MM.1S (cell line): ENCODE results near the gene DCAF17.
"Not testable (repeated sequence)": the region's sequence is repeated elsewhere in the genome, so short reads cannot be mapped to it uniquely, and the experiment has no call there.

Experiments used
- EZH2 ChIP-seq: fragments of 300-600 bp; sonication (generic); optimal IDR thresholded peaks from 2 replicates; pipeline ENCODE3; 2017; ENCODE audit warnings: low read depth, mild to moderate bottlenecking, antibody characterized with exemption, low read length, mixed read lengths
- EZH2phosphoT487 ChIP-seq: fragments of 300-600 bp; sonication (generic); IDR thresholded peaks from 2 replicates; pipeline ENCODE4 v1.6.1; 2018; ENCODE audit warnings: antibody characterized with exemption, low read length
- TF ChIP-seq, protein P1 (sequence below): fragments of 300-600 bp; sonication (generic); IDR thresholded peaks from 2 replicates; pipeline ENCODE4 v1.5.1; 2016; ENCODE audit warnings: antibody characterized with exemption, low read length, mixed read lengths

DNA sequence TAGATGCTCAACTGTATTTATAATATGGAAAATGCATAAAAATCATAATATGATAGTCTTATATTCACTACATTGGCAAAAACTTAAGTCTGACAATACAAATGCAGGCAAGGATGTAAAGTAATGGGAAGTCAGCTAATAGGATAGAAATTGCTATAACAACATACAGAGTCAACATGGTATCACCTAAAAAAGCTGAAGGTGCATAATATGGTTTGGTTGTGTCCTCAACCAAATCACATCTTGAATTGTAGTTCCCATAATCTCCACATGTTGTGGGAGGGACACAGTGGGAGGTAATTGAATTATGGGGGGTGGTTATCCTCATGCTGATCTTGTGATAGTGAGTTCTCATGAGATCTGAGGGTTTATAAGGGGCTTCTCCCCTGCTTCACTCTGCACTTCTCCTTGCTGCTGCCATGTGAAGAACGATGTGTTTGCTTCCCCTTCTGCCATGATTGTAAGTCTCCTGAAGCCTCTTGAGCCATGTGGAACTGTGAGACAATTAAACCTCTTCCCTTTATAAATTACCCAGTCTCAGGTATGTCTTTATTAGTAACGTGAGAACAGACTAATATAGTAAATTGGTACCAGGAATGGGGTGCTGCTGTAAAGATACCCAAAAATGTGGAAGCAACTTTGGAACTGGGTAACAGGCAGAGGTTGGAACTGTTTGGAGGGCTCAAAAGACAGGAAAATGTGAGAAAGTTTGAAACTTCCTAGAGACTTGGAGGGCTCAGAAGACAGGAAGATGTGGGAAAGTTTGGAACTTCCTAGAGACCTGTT lies 11.1 kb upstream of the DCAF17 start:
- TF ChIP-seq, protein P1, sequence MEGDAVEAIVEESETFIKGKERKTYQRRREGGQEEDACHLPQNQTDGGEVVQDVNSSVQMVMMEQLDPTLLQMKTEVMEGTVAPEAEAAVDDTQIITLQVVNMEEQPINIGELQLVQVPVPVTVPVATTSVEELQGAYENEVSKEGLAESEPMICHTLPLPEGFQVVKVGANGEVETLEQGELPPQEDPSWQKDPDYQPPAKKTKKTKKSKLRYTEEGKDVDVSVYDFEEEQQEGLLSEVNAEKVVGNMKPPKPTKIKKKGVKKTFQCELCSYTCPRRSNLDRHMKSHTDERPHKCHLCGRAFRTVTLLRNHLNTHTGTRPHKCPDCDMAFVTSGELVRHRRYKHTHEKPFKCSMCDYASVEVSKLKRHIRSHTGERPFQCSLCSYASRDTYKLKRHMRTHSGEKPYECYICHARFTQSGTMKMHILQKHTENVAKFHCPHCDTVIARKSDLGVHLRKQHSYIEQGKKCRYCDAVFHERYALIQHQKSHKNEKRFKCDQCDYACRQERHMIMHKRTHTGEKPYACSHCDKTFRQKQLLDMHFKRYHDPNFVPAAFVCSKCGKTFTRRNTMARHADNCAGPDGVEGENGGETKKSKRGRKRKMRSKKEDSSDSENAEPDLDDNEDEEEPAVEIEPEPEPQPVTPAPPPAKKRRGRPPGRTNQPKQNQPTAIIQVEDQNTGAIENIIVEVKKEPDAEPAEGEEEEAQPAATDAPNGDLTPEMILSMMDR: not testable (repeated sequence)
- TF ChIP-seq EZH2, EZH2phosphoT487: not testable (repeated sequence)
